ENCODE data around the gene LBX1.

DNA sequence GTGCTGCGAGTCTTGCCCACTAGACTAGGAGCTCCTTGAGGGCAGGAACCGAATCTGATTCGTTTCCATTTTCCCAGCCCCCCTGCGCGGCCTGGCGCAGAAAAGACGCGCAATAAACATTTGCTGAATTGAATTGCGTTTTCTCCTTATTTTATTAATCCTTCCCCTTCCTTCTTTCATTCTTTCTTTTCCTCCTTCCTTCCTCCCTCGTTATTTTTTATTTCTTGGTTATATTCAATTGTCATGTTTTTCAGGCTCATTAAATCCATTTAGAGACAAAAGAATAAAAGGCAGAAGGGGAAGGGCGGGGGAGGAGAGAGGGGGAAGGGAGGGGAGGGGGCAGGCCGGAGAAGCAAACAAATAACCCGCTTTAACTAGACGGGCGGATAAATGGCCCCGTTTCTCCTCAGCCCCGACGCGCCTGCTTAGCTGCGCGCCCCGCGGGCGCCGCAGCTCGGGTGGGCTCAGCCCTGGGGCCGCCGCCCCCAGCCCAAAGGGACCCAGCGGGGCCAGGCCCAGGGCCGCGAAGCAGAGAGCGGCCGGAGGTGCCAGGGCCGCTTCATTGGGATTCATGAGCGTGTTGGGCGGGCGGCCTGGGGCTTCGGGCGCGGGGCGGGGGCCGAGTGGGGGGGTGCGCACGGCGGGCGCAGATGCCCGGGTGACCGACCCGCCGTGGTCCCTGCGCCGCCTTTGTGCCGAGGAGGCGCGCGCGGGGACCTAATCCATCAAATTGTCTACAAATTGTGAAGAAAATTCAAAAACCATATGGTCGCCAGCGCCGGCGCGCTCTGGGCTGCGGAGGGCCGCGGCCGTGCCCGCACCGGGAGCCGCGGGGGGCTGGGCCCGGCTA is 5.0 kb downstream of the LBX1 start:
- TF ChIP-seq POLR2A (IDR thresholded peaks at IDR 0.05; ENCODE audit: low read length) (no peak), GATA1 (IDR thresholded peaks at IDR 0.05; ENCODE audit: low read depth, low read length) (no peak)

All from erythroblast (primary cell).